SH-SY5Y (cell line): Measurements from ENCODE around the gene CDH4.

ENCODE experiments used
- GATA2 ChIP-seq: IDR thresholded peaks from 2 replicates; pipeline ENCODE4 v1.6.1; 2011; ENCODE audit warnings: mild to moderate bottlenecking, low read depth, low read length
- GATA3 ChIP-seq: IDR thresholded peaks from 2 replicates; pipeline ENCODE4 v1.6.1; 2011; ENCODE audit warnings: low read depth, mild to moderate bottlenecking, low read length, moderate library complexity

GRCh38 chr20:61361501-61361900, 109.4 kb downstream of the CDH4 start:
- TF ChIP-seq GATA2 (no peak), GATA3 (no peak)
